Measurements from ENCODE around the gene CNMD.

The CNMD gene

DNA sequence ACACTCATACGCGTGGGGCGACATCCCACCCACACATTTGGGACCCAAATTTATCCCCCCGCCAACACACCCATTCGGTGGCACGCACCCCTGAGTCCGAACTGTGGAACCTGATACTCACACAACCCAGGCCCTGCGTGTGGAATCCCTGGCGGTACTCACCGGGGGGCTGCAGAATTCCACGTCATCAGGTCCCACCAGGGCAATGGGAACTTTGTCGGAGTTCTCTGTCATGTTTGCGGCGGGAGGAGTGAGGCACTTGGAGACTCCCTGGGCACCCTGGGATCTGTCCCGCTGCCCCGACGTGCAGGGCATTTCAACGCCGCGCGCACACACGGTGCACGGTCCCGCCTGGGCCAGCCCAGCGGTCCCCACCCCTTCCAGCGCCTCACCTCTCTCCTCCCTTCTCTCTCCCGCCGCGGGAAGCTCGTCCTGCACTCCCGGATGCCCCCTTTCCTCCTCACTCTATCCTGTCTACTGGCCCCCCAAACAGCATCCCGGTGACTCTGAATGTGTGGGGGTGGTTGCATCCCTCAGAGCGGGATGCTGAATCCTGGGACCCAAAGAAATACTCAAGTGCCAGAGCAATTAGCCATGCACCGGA lies at the start of gene CNMD:
Gene CNMD, minus strand, starts transcription at position 353 of the 604 bp plus-strand sequence. Its CDS starts 119 bp downstream, at position 234.
- FAIRE-seq = no peak

DNA sequence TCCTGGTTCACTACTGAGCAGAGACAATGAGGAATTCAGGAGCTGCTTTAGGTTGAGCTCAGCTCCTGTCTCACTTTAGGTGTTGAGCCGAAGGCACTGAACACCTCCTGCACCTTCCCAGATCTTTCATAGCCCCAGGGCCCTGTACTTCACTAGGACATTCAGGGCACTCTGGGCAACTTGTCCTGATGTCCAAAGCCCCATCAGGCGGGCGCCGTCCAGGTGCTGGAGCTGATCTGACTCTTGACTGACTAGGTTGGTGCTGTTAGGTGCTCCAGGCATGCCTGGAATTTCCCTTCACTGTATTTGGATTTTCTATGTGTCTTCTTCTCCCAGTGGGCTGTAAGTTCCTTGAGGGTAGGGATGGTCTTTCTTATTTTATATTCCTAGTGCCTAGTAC lies 48.4 kb upstream of the CNMD start:
- FAIRE-seq = no peak

DNA sequence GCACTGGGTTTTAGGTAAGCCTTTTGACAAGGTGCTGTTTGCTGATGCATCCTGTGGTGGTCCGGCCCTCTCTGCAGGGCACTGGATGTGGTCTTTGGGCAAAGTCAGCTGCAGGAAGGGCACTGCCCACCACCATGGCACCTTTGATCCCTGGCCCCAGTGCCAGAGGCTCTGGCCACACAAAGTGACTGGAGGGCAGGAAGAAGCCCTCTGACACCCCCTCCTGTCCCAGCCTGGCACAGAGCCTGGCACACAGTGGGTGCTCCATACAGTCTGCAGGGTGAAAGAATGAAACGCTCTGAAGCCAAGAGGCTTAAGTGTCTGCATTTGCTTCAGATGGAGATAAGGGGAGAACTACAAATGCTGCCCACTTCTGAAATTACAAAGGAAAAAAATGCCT lies 47.6 kb upstream of the CNMD start:
- FAIRE-seq = no peak

DNA sequence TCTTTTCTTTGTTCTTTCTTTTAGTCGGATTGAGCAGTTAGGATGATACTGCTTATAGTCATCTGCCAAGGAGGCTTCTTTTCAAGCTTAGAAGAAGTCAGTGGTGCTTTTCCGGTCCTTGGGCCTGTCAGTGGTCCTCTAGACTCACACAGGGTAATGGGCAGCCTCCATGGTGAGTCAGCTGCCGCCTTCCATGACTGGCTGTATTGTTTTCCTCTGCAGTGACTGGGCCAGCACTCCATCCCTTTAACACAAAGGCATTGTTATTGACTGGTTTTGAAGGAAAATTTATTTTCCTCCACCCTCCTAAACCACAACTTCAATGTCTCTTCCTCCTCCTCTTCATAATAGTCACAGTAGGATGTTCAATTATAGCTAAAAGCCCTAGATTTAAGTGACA lies 47.1 kb upstream of the CNMD start:
- FAIRE-seq = no peak

DNA sequence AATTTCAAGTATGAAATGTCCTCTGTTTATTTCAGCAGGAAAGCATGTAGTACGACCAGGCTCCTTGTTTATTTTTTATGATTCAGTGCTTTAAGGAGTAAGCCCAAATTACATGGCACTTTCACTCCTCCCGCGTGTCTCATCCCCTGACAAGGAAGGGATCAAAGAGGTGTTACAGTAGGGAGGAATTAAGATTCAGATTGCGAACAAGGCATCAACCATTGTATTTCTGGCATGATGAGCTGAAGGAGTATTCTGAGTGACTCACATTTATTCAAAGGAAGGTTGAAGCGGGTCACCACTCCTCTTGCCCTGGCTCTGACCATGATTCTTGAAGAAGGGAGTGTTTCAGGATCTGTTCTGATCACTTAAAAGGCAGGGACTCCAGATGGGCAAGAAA lies 46.1 kb upstream of the CNMD start:
- FAIRE-seq = no peak

DNA sequence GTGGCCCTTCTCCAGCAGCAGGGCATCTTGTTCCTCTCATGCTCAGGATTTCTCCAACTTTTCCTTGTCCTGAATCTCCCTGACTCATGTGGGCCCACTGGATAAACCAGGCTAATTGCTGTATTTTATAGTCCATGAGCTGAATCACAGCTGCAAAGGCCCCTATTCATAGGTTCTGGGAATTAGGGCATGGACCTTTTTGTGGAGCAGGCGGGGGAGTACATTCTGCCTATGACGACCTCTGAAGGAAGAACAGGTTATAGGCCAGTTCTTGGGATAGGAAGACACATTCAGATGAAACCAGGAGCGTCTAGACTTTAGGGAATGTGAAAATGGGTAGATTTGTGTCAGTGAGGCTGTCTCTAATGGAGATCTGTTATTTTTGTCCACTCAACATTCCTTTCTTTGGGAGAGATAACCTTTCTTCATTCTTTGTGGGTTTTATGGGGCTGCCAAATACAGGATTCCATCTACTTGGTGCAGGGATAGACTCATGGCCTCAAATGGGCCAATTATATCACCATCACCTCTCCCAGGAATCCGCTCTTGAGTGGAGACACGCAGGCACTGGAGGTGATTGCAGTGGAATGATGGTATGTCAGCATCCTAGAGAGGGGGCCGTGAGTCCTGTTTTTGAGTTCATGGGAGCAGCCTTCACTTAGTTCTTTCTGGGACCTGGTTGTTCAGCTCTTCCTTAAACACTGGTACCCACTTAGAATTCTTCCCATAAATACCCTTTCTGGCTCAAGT lies 45.1 kb upstream of the CNMD start:
- no peak for FAIRE-seq

DNA sequence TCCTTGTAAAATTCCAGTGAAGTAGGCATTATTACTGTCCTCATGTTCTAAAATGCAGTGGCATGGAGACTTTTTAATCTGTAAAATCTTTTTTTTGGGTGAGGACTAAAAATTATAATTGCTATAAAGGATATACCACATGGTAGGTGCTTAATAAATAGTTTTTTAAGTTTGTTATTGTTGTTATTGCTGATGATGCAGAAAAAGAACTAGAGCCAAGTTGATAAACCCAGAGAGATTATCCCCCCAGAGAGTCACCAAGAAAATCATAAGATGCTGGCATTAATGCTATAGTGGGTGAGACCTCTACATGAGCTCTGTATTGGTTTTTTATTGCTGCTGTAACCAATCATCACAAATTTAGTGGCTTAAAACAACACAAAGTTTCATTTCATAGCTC lies 44.3 kb upstream of the CNMD start:
- FAIRE-seq = no peak

DNA sequence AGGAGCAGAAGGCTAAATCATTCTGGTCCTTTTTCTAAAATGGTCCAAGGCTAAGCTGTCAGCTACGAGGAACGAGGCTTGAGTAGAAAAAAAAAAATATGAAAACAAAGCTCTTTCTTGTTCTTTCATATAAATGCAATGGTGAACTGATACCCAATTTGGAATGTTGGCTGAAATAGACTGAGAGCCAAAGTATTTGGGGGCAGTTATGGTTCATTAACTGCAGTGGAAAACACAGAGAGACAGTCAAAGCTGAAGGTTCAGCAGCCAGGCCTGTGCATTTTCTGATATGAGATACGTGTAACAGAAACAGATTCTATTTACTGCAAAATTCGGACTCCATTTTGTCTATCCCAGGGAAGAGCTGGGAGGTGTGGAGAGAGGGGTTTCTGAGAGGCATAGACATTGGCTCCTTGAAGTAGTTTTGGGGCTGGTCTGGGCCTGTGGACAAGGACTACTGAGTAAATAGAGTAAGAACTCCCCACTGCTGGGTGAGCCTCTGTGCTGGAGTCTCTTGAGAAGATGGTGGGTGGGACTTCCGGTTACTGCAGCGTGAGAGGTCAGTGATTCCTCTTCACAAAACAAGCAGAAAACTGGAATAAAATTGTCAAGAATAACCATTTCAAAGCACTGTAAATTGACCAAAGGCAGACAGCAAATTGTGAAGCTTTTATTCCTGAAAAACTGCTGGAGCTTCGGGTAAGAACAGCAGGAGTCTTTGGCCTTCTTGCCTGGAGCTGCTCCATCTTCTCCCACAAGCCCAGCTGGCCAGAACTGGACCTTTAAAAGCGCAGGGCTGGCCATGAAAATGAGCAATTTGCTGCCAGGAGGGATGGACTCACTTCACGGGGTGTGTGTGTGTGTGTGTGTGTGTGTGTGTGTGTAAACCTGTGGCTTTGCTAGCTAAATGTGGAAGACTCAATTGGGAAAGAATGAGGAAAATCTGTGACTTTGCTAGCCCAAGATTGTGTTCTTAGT lies 43.1 kb upstream of the CNMD start:
- no peak for FAIRE-seq

DNA sequence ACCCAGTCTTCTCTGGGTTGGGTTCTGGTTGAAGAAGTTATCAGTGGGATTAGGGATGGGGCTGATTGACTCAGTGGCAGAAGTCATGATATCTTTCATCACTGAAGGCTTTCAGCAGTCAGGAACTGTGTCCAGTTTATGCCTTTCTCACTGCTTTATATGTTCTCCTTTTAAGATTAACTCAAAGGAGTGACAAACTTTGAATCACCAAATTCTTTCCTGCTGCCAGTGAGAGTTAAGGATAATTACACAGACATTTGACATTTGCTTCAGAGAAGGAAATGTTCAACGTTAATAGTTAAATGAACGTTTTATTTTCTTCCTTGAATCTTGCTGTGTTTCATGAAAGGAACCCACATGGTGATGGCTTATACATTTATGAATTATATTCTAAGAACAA lies 41.0 kb upstream of the CNMD start:
- no peak for FAIRE-seq

DNA sequence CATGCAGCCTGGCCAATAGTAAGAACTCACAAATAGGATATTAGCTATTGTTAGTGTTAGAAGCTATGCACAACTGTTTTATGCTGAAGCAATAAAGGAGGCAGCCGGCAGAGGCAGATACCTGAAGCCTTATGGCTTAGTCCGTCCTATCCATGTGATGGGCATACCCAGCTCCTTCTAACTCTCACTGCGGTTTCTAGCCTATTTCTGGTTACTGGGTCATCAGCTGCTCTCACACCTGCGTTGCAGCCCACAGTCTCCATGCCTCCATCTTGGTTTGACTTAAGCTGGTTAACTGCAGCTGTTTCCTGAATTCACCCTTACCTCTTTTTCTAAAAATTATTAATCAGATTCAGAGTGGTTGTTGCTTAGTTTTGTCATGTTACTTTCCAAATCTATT lies 40.5 kb upstream of the CNMD start:
- FAIRE-seq = no peak

DNA sequence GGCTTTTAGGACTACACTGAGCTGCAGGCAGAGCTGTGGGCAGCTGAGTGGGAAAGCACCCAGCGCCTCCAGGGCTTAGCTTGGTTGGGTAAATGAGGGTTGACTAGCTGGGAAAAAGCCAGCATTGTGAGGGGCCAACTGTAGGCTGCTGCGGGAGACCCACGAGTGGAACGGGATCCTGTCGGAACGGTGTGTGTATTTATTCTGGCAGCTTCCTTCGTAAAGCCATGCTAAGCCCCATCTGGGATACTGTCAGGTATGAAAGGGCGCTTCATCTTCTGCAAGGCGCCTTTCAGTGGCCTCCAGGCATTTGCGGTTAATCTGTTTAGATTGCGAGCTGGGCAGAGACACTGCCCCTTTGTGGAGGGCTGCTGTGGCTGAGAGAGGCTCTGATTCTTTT lies 39.5 kb upstream of the CNMD start:
- no peak for FAIRE-seq

DNA sequence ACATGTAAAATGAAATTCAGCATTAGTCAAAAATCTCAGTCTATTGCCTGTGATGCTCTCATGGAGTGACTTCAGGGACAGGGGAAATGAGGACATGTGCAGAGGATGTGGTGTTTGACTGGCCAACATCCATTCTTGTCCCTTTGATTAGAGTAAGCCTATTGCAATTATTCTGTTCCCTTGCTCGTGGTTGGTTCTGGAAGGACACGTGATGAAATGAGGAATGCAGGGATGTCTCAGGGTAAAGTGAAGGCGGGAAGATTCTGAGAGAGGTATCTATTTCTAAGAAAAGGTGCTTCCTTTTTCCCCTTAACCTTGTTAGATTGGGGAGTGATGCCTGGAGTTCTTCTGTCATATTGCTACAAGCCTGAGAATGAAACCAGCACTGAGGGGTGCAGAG lies 37.1 kb upstream of the CNMD start:
- no peak for FAIRE-seq

DNA sequence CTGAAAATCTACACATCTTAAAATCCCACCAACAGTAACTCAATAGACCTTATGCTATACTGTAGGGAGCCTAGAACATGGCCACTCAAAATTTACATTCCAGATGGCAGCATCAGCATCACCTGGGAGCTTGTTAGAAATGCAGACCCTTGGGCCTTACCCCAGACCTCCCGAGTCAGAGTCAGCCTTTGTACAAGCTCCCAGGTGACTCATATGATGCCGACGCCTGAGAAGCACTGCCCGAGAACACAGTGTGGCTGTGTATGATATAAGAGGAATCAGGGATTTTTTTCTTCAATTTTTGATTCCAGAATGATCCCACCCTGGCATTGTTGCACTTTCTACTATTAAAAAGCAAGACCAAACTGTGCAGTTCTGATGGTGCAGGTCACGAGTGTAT lies 35.9 kb upstream of the CNMD start:
- FAIRE-seq = no peak

DNA sequence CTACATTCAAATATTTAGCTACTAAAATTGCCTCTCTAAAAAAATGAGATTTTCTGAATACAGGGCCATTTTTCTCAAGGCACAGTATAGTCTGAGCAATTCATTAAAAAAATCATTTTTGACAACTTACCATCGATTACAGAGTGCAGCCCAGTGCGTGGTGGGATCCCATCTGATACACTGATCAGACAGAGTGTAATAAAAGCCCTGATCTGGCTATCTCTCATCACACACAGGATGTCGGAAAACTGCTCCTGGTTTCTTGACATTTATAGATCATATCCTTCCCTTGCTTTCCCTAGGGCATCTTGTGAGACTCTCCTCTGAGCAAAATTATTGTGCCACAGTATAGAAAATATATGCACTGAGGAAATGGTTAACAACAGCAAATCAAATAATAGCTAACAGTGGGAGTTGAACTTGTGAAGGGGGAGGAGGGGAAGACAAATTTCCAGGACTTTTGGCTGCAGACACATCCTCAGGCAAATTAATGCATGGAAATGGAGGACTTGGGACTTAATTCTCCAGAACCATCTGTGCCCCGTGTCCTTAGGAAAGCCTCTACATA lies 28.4 kb upstream of the CNMD start:
- FAIRE-seq = no peak

DNA sequence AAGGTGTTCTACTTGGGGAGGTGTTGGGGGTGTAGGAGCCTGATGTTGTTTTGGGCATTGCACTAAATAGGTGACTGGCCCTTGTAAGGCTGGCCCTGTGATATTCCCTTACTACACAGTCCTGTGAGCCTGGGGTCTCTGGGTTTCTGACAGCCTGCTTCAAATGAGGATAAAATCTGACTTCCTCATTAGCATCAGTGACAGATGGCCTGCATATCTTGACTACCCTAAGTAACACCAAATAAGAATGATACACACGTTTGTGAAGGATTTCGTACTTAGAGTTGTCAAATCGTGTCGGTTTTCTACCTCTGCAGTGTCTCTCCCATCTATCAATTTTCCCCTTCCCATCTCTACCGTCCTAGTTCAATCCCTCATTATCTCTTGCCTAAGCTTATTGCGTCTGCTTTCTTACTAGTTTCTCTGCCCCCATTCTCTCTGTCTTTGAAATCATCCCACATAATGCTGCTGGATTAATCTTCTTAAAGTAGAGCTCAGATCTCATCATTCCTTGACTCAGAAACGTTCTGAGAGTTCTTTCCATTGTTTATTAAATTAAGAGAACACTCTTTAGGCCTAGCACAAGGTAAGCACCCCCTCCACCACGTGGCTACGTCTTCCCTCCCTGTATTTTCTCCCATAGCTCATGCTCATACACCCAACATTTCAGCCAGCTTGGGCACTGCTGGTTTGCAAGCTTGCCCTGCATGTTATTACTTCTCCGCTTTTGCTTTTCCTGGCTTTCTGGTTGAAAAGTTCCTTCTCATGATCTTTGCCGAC lies 26.2 kb upstream of the CNMD start:
- no peak for FAIRE-seq

DNA sequence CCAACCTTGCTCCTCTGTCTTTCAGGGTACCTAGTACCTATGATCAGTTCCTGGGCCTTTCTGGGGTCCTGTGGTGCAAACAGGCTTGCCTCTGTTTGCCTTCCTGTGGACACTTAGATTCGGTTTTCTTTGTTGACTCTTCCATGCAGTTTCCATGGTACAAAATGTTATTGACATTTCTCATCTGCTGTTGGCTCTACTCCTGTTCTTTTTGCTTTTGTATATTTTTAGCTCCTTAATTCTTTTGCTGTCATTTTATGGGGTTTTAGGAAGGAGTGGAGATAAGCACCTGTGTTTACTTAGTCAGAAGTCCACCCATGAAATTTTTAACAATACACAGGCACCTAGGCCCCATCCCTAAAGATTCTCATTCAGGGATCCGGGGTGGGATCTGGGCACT lies 20.5 kb upstream of the CNMD start:
- FAIRE-seq = no peak

DNA sequence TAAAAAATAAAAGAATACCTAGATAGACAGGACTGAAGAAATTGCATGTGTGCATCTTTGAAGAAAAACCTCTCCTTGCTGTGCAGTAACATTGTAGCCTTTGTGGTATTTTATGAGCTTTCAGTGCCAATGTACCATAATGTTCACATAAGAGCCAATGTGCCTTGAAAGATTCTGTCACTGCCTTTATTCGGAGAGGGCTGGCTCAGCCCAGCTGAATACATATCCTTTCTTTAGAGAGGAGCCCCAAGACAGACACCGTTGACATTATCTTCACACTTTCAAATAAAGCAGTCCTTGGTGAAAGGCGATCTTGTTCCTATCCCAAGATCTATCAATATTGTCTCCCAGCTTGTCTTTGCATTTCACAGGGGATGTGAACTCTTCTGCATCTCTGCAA lies 18.5 kb upstream of the CNMD start:
- FAIRE-seq = no peak

DNA sequence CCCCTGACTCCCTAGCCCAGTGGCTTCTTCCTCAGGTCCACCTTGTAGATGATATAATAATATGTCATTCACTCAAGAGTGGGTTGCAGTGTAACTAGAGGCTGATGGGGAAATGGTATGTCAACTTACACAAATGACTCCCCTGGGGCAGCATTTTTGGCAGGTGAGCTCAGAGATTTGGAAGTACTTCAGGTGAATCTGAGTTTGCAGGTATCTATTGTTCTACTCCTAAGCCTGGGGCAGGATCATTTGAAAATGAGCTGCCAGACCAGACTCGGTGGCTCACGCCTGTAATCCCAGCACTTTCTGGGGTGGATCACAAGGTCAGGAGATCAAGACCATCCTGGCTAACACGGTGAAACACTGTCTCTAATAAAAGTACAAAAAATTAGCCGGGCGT lies 11.6 kb upstream of the CNMD start:
- FAIRE-seq = no peak

DNA sequence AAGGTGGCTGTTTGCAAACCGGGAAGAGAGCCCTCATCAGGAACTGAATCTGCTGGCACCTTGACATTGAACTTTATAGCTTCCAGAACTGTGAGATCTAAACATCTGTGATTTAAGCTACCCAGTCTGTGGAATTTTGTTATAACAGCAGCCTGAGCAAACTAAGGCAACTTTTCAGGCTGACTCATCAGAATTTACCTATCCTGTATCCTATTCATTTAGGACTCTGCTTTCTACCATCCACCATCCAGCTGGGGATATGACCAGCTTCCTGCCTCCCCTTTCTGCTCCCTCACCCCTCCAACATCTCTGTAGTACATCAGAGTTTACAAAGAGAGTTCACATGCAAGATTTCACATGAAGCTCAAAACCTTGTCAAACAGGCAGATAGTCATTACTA lies 11.1 kb upstream of the CNMD start:
- no peak for FAIRE-seq

DNA sequence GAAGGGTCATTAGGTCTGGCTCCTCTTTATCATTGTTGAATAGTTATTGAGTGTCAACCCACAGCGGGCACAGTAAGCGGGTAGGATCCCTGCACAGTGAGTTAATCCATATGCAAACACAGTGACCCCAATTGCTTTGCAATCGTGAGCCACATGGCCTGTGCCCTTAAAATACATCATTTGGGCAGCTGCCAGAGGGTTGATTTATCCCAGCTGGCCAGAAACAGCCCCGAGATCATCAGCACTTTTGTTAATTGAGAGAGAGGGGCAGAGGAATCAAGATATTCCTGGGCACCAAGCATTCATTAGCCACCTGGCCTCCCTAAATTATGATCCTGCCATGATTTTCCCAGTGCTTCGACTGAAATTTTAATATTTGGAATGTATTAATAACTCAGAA lies 9.8 kb upstream of the CNMD start:
- no peak for FAIRE-seq

DNA sequence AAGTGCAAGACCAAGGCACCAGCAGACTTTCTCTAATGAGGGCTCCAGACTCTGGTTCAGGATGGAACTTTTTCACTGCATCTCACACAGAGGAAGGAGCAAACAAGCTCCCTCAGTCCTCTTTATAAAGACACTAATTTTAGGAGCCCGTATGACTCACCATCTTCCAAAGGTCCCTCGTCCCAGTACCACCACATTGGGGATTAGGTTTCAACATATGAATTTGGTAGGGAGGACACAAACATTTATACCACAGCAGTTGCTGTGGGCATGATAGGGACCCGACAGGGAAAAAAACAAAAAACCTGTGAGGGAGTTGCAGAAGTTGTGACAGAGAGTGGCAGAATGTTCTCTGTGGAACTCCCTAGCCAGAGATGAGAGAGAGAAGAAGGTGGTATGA lies 6.5 kb upstream of the CNMD start:
- FAIRE-seq = no peak

DNA sequence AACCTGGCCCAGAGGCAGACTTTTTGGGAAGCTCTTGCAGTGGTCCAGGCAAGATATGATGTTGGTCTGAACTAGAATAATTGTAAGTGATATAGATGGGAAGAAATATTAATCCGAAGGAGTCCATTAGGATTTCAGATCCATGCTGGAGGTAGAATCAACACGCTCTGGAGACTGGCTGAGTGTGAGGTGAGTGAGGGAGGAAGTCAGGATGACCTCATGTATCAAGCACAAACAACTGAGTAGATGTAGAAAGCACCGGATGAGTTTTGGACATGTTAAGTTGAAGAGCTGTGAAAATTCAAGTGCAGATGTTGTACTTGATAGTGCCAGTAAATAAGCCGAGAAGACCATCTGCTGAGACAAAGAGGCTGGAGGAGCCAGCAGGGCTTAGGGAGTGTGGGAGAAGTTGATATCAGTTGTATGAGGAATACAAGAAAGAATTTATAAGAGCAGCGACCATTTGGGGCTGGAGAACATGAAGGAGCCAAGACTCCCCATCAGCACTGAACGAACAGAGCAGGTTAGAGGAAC lies 5.3 kb upstream of the CNMD start:
- no peak for FAIRE-seq
